ENCODE results near the gene HVCN1.

HVCN1 gene

DNA sequence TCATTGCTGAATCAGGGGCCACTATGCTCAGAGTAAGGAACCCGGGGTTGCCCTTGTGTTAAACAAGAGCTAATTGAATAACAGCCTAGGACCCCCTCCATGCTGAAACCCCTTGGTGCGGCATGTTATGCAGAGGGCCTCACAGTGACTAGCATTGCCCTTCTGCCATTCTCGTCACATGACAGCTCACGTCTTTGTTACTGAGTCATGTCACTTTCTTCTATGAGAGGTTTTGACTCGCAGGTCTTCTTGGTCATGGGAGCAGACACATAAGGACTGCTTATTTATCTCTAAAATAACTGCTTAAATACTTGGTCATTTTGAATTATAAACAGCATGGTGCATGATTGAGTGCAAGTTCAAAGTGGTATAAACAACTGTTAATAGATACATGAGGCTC lies 50.1 kb downstream of the HVCN1 start:
- no peak overlapping the region for H3K4me3 ChIP-seq (replicated peaks; ENCODE audit: low read depth, low read length)
- DNase-seq (ENCODE audit: extremely low read depth, insufficient read length): no peak
- TF ChIP-seq, protein P1, sequence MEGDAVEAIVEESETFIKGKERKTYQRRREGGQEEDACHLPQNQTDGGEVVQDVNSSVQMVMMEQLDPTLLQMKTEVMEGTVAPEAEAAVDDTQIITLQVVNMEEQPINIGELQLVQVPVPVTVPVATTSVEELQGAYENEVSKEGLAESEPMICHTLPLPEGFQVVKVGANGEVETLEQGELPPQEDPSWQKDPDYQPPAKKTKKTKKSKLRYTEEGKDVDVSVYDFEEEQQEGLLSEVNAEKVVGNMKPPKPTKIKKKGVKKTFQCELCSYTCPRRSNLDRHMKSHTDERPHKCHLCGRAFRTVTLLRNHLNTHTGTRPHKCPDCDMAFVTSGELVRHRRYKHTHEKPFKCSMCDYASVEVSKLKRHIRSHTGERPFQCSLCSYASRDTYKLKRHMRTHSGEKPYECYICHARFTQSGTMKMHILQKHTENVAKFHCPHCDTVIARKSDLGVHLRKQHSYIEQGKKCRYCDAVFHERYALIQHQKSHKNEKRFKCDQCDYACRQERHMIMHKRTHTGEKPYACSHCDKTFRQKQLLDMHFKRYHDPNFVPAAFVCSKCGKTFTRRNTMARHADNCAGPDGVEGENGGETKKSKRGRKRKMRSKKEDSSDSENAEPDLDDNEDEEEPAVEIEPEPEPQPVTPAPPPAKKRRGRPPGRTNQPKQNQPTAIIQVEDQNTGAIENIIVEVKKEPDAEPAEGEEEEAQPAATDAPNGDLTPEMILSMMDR (IDR thresholded peaks at IDR 0.05; ENCODE audit: insufficient read depth, low read length, poor library complexity, severe bottlenecking): no peak
- no peaks in the 10 kb centered on the region for H3K36me3 ChIP-seq (ENCODE audit: control insufficient read depth, insufficient read depth, low read length)
- H3K27me3 ChIP-seq (replicated peaks; ENCODE audit: control insufficient read depth, insufficient read depth, low read length): no peaks in the 10 kb centered on the region

DNA sequence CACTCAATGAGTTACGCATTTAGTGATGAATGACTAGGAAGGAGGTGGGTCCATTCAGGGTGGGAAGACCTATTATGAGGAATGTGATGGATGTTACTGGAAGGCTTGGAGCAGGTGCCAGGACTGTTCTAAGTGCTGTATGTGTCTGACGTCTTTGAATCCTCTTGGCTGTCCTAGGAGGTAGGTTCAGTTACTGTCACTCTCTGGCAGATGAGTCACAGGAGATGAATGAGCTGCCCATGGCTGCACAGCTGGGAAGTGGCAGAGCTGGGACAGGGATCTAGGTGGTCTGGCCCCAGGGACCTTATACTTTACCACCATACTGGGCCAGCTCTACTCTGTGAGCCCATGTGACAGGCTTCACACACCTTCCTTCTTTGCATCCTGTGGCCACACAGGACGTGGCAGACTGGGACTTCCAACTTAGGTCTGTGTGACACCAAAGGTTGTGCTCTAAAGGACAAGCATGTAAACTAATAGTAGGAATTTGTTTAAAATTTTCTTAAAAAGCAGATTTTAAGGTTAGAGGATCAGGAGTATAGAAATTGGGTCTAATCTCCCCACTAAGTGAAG lies 51.0 kb downstream of the HVCN1 start:
- DNase-seq (ENCODE audit: extremely low read depth, insufficient read length): no peak
- TF ChIP-seq, protein P1 (IDR thresholded peaks at IDR 0.05; ENCODE audit: insufficient read depth, low read length, poor library complexity, severe bottlenecking): no peak

DNA sequence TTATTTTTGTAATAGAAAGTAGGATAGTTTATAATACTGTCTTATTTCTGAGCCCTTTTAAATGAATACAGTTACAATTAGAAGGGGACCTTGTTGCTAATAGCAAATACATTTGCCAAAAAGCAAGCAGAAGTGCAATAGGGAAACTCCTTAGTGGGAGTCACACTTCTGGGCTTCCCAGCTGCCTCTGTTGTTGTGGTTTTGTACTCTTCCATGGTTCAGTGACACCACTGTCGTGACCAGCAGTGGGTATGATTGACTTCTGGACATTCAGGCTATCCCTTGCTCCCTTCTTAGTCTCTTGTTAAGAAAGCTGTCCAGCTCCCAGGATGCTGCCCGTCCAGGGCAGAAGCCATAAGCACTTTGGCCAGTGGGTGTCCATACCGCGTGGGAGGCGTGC lies 52.4 kb downstream of the HVCN1 start:
- Histone ChIP-seq H3K27me3 (replicated peaks; ENCODE audit: control insufficient read depth, insufficient read depth, low read length) (no peaks in the 10 kb centered on the region), H3K4me3 (replicated peaks; ENCODE audit: low read depth, low read length) (no peak overlapping the region), H3K36me3 (ENCODE audit: control insufficient read depth, insufficient read depth, low read length) (no peaks in the 10 kb centered on the region)
- no peak for DNase-seq (ENCODE audit: extremely low read depth, insufficient read length)
- TF ChIP-seq, protein P1 (IDR thresholded peaks at IDR 0.05; ENCODE audit: insufficient read depth, low read length, poor library complexity, severe bottlenecking): no peak

More for the DNA sequence above, 51.0 kb downstream of the HVCN1 start:
- no peaks in the 10 kb centered on the region for H3K27me3 ChIP-seq (replicated peaks; ENCODE audit: control insufficient read depth, insufficient read depth, low read length)
- no peak overlapping the region for H3K4me3 ChIP-seq (replicated peaks; ENCODE audit: low read depth, low read length)
- H3K36me3 ChIP-seq (ENCODE audit: control insufficient read depth, insufficient read depth, low read length): no peaks in the 10 kb centered on the region

DNA sequence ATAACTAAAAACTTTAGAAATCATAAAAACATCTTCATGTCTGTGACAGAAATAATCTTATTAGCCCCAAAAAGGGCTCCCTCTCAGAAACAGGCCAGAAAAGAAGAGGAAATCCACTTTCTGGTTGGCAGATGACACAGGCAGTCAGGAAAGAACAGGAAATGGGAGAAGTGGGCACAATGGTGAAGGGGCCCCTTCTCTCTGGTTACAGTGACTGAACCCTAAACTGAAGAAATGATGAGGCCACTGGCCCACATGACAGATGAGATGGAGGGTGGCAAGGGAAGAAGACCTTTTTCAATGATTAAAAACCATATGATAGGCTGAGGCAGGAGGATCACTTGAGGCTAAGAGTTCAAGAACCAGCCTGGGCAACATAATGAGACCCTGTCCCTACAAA lies 53.9 kb downstream of the HVCN1 start:
- TF ChIP-seq, protein P1 (IDR thresholded peaks at IDR 0.05; ENCODE audit: insufficient read depth, low read length, poor library complexity, severe bottlenecking): no peak
- no peaks in the 10 kb centered on the region for H3K27me3 ChIP-seq (replicated peaks; ENCODE audit: control insufficient read depth, insufficient read depth, low read length)
- H3K4me3 ChIP-seq (replicated peaks; ENCODE audit: low read depth, low read length): no peak overlapping the region
- no peak for DNase-seq (ENCODE audit: extremely low read depth, insufficient read length)
- H3K36me3 ChIP-seq (ENCODE audit: control insufficient read depth, insufficient read depth, low read length): no peaks in the 10 kb centered on the region

DNA sequence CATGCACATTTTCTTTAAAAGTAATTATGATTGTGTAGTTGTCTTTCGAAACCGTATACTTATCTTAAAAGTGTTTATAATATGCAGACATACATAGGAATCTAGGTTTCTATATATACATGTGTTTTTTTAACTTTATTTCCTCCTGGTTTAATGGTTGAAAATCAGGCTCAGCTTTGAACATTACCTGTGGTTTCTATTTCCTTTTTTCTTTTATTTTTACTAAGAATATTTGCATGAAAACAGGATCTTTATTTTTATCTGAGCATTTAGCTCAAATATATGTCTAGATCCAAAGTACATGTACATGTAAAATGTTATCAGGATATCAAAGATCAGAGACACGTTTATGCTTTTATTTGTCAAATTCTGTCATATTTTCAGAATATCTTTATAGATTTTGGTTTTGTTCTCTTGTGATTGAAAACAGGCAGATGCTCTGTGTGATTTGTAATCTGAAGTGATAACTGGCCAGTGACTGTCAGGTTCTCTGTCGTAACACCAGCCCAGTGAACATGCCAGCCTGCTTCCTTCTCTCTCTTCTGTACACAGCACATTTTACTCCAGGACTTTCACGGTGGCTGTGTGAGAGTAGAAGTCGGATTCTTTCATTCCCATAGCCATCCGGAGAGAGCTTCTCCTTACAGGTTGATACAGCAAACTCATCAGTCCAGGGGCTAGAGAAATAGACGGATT lies 61.3 kb downstream of the HVCN1 start:
- no peak for DNase-seq (ENCODE audit: extremely low read depth, insufficient read length)
- TF ChIP-seq, protein P1 (IDR thresholded peaks at IDR 0.05; ENCODE audit: insufficient read depth, low read length, poor library complexity, severe bottlenecking): no peak
- Histone ChIP-seq H3K36me3 (ENCODE audit: control insufficient read depth, insufficient read depth, low read length) (no peaks in the 10 kb centered on the region), H3K4me3 (replicated peaks; ENCODE audit: low read depth, low read length) (no peak overlapping the region; the same call in 1 of the 2 replicates), H3K27me3 (replicated peaks; ENCODE audit: control insufficient read depth, insufficient read depth, low read length) (no peaks in the 10 kb centered on the region)
